HCT116 (cell line): Measurements from ENCODE around the gene GJB1. TPM values are rescaled to one million over a fixed set of nuclear protein-coding genes. Genes with fewer than 3 reads are reported as not detected.
A peak's percentile ranks its signal among the peaks of the same experiment; 100 is the strongest.

Experiments used
- ATAC-seq: fragments of 200-7000 bp; cut with Tn5 transposase; 2 replicates; pipeline ENCODE4 v1.9.1; 2020; ENCODE audit warnings: mild to moderate bottlenecking, moderate library complexity
- BruUV-seq: library from RNA; stranded (reverse); fragments of 400-500 nt; replicated peaks from 2 replicates; lab custom pipeline; 2021; lab: Mats Ljungman, UMichigan
- CTCF ChIA-PET: fragments of 300-600 bp; sonication (Branson Sonifier 250); formaldehyde crosslinking; loops from one replicate; lab custom pipeline; 2021; ENCODE audit warnings: antibody characterized with exemption; lab: Charles Lee
- POLR2A ChIA-PET: fragments of 300-600, 350-600 bp; sonication (Branson Sonifier 250); formaldehyde crosslinking; loops from one replicate; lab custom pipeline; 2021; ENCODE audit warnings: antibody characterized with exemption; lab: Charles Lee
- RAD21 ChIA-PET, 2 experiments: fragments of 300-600 bp; sonication (Branson Sonifier 250); formaldehyde crosslinking; loops; one replicate each; lab custom pipeline; 2023; ENCODE audit warnings: low total read pairs in 2 of 2; ENCODE audit not compliant: uncharacterized antibody in 2 of 2, unreplicated experiment in 2 of 2, low non-redundant PET in 1 of 2; lab: Charles Lee
- DNase-seq: peaks from one replicate; pipeline ENCODE4 v3.0.0-alpha.2; 2010; ENCODE audit warnings: low read depth, low spot score
- H2AFZ ChIP-seq: fragments of 200-600 bp; shearing (Covaris generic), sonication (generic); 2 replicates; pipeline ENCODE4 v1.6.1; 2017; ENCODE audit warnings: low read depth, mixed run types, mixed read lengths, antibody characterized with exemption, low read length; ENCODE audit not compliant: poor library complexity, severe bottlenecking
- H3K27ac ChIP-seq: 2 replicates; pipeline ENCODE4 v1.5.1; 2012; ENCODE audit warnings: low read depth, low read length
- H3K27me3 ChIP-seq: fragments of 200-600 bp; sonication (generic); 2 replicates; pipeline ENCODE4 v1.6.1; 2016; ENCODE audit warnings: mixed run types, low read length, mixed read lengths; ENCODE audit not compliant: insufficient read depth
- H3K36me3 ChIP-seq, 2 experiments: fragments of 200-500 bp in 1 of 2; fragments of 200-600 bp in 1 of 2; sonication (Bioruptor generic) in 1 of 2; sonication (generic) in 1 of 2; 2 replicates each; pipeline versions ENCODE4 v1.5.1 to v1.6.1; 2014 to 2016; ENCODE audit warnings: low read length in 2 of 2, inconsistent platforms in 1 of 2, mixed read lengths in 1 of 2, mixed run types in 1 of 2; ENCODE audit not compliant: insufficient read depth in 2 of 2, control insufficient read depth in 1 of 2
- H3K4me1 ChIP-seq, 2 experiments: fragments of 200-600 bp in 1 of 2; sonication (generic) in 1 of 2; 2 replicates each; pipeline versions ENCODE4 v1.5.1 to v1.6.1; 2012 to 2017; ENCODE audit warnings: low read length in 2 of 2, inconsistent platforms in 1 of 2, mild to moderate bottlenecking in 1 of 2, mixed read lengths in 1 of 2, mixed run types in 1 of 2, moderate library complexity in 1 of 2; ENCODE audit not compliant: insufficient read depth in 2 of 2, control insufficient read depth in 1 of 2
- H3K4me2 ChIP-seq: fragments of 200-600 bp; sonication (generic); 2 replicates; pipeline ENCODE4 v1.6.1; 2017; ENCODE audit warnings: mixed run types, low read length, mixed read lengths
- H3K4me3 ChIP-seq, 2 experiments: fragments of 200-600 bp in 1 of 2; sonication (generic) in 1 of 2; replicated peaks in 1 of 2; 2 replicates each; pipeline ENCODE4 v1.5.1; 2011 to 2016; ENCODE audit warnings: low read length in 2 of 2, control low read depth in 1 of 2, low read depth in 1 of 2, mild to moderate bottlenecking in 1 of 2, mixed read lengths in 1 of 2, mixed run types in 1 of 2
- H3K79me2 ChIP-seq: fragments of 200-600 bp; sonication (generic); 2 replicates; pipeline ENCODE4 v1.6.1; 2017; ENCODE audit warnings: mild to moderate bottlenecking, mixed run types, low read length, moderate library complexity, mixed read lengths; ENCODE audit not compliant: insufficient read depth
- H3K9ac ChIP-seq: fragments of 200-600 bp; sonication (generic); 2 replicates; pipeline ENCODE4 v1.6.1; 2016; ENCODE audit warnings: low read length, mixed read lengths
- H3K9me2 ChIP-seq: fragments of 200-600 bp; sonication (generic), shearing (Covaris generic); 2 replicates; pipeline ENCODE4 v1.6.1; 2017; ENCODE audit warnings: mixed run types, mild to moderate bottlenecking, moderate library complexity; ENCODE audit not compliant: insufficient read depth
- H3K9me3 ChIP-seq, 2 experiments: fragments of 200-500 bp in 1 of 2; fragments of 200-600 bp in 1 of 2; sonication (Bioruptor generic) in 1 of 2; sonication (generic) in 1 of 2; 2 replicates each; pipeline ENCODE4 v1.6.1; 2014 to 2017; ENCODE audit warnings: low read length in 2 of 2, mixed read lengths in 2 of 2, inconsistent platforms in 1 of 2, low read depth in 1 of 2, mild to moderate bottlenecking in 1 of 2, mixed run types in 1 of 2, moderate library complexity in 1 of 2; ENCODE audit not compliant: control insufficient read depth in 1 of 2, insufficient read depth in 1 of 2
- H4K20me1 ChIP-seq: fragments of 200-600 bp; sonication (generic), shearing (Covaris generic); 2 replicates; pipeline ENCODE4 v1.6.1; 2017; ENCODE audit warnings: mixed run types, mild to moderate bottlenecking, moderate library complexity; ENCODE audit not compliant: insufficient read depth
- ATF3 ChIP-seq: IDR thresholded peaks from 2 replicates; pipeline ENCODE4 v1.6.1; 2012
- CBX3 ChIP-seq: IDR thresholded peaks from 2 replicates; pipeline ENCODE4 v1.6.1; 2012; ENCODE audit warnings: low read depth
- CEBPB ChIP-seq: IDR thresholded peaks from 2 replicates; pipeline ENCODE4 v1.6.1; 2012; ENCODE audit warnings: low read depth
- CTCF ChIP-seq, 3 experiments: fragments of 200-600 bp in 1 of 3; sonication (generic) in 1 of 3; IDR thresholded peaks in 2 of 3; conservative IDR thresholded peaks in 1 of 3; 2 replicates each; pipeline ENCODE4 v1.5.1; 2012 to 2017; ENCODE audit warnings: low read depth in 2 of 3, low read length in 2 of 3, antibody characterized with exemption in 1 of 3, borderline replicate concordance in 1 of 3, control low read depth in 1 of 3, mild to moderate bottlenecking in 1 of 3, mixed read lengths in 1 of 3, mixed run types in 1 of 3, moderate library complexity in 1 of 3; ENCODE audit not compliant: insufficient read depth in 1 of 3
- ELF1 ChIP-seq: IDR thresholded peaks from 2 replicates; pipeline ENCODE4 v1.6.1; 2012; ENCODE audit warnings: low read depth, borderline replicate concordance
- EZH2phosphoT487 ChIP-seq: fragments of 200-600 bp; IDR thresholded peaks from 2 replicates; pipeline ENCODE4 v1.6.1; 2018; ENCODE audit warnings: antibody characterized with exemption, borderline replicate concordance
- FOSL1 ChIP-seq: IDR thresholded peaks from 2 replicates; pipeline ENCODE4 v1.6.1; 2012; ENCODE audit warnings: low read depth
- JUND ChIP-seq: IDR thresholded peaks from 2 replicates; pipeline ENCODE4 v1.6.1; 2012
- MAX ChIP-seq: IDR thresholded peaks from 2 replicates; pipeline ENCODE4 v1.6.1; 2012
- POLR2A ChIP-seq: IDR thresholded peaks from 2 replicates; pipeline ENCODE4 v1.7.0; 2011; ENCODE audit warnings: borderline replicate concordance; ENCODE audit not compliant: insufficient read depth, insufficient read length; ENCODE audit errors: extremely low read depth
- POLR2AphosphoS5 ChIP-seq: IDR thresholded peaks from 2 replicates; pipeline ENCODE4 v1.6.1; 2011; ENCODE audit warnings: mild to moderate bottlenecking, low read depth, low read length, moderate library complexity
- RAD21 ChIP-seq: IDR thresholded peaks from 2 replicates; pipeline ENCODE4 v1.6.1; 2012; ENCODE audit warnings: low read depth, mild to moderate bottlenecking
- REST ChIP-seq: IDR thresholded peaks from 2 replicates; pipeline ENCODE4 v1.6.1; 2012; ENCODE audit warnings: low read depth
- SIN3A ChIP-seq: IDR thresholded peaks from 2 replicates; pipeline ENCODE4 v1.6.1; 2012; ENCODE audit warnings: low read depth
- SP1 ChIP-seq: IDR thresholded peaks from 2 replicates; pipeline ENCODE4 v1.6.1; 2012; ENCODE audit warnings: low read depth
- SRF ChIP-seq: IDR thresholded peaks from 2 replicates; pipeline ENCODE4 v1.6.1; 2012; ENCODE audit warnings: low read depth
- TCF7L2 ChIP-seq: IDR thresholded peaks from 2 replicates; pipeline ENCODE4 v1.7.0; 2011; ENCODE audit warnings: borderline replicate concordance, inconsistent platforms; ENCODE audit not compliant: insufficient read depth, insufficient read length; ENCODE audit errors: extremely low read depth
- YY1 ChIP-seq: IDR thresholded peaks from 2 replicates; pipeline ENCODE4 v1.6.1; 2011; ENCODE audit warnings: low read length, low read depth, moderate library complexity, mild to moderate bottlenecking; ENCODE audit not compliant: insufficient replicate concordance; ENCODE audit errors: extremely low read depth
- ZFX ChIP-seq: fragments of 450-650 bp; IDR thresholded peaks from 2 replicates; pipeline ENCODE4 v1.6.1; 2017
- ZNF274 ChIP-seq: fragments of 200-500 bp; sonication (Bioruptor generic); IDR thresholded peaks from 2 replicates; pipeline ENCODE4 v1.6.1; 2014; ENCODE audit warnings: mild to moderate bottlenecking, low read depth, low read length, inconsistent platforms
- intact Hi-C: fragments of 100-400 bp; cut with micrococcal nuclease; formaldehyde crosslinking; loops from 2 replicates; pipeline ENCODE4 v1.10.0; 2022
- total RNA-seq: library from RNA; stranded (reverse); gene quantifications from one replicate; pipeline ENCODE4 v1.2.1, GENCODE V29; 2021; ENCODE audit not compliant: unreplicated experiment

Gene GJB1
- total RNA-seq, 1 experiment from 2014 or later, result not detected

GRCh38 chrX:71181910-71182799 is 40.9 kb upstream of the GJB1 start:
- H4K20me1 ChIP-seq, result no peaks in the 10 kb centered on the region
- peak overlapping the region; percentile 40 to 60 for H3K4me3 ChIP-seq
- no peaks in the 10 kb centered on the region for H3K79me2 ChIP-seq
- no peak overlapping the region for H2AFZ ChIP-seq
- H3K4me1 ChIP-seq, result peaks cover 3 to 18% of the 10 kb centered on the region in 2 experiments; a peak in 3 of 4 replicates
- no peaks in the 10 kb centered on the region for H3K9me3 ChIP-seq
- peak overlapping the region; percentile 79 for H3K9ac ChIP-seq
- POLR2A ChIA-PET, result interaction anchor here (0.8 to 1.4 kb wide), 3 partner anchors 63 to 184 kb away, joined by 3 to 7 read pairs (median 5); partner anchors contain the start of genes MED12, NONO and TAF1
- no peaks in the 10 kb centered on the region for H3K9me2 ChIP-seq
- no peaks in the 10 kb centered on the region for H3K36me3 ChIP-seq
- peak; percentile 93 for DNase-seq
- ATAC-seq, result peak; percentile 91
- intact Hi-C loops, result no loop called here
- RAD21 ChIA-PET, result no interaction called here
- peak overlapping the region; percentile 87 for H3K4me2 ChIP-seq
- CTCF ChIA-PET, result no interaction called here
- no peaks in the 10 kb centered on the region for H3K27me3 ChIP-seq
- BruUV-seq, result TSS peak; percentile 46
- H3K27ac ChIP-seq, result peak overlapping the region; percentile 59
- TF ChIP-seq ATF3 (no peak), ELF1 (peak; percentile 20; the same call in 1 of the 2 replicates), MAX (peak; percentile 93), ZNF274 (no peak), EZH2phosphoT487 (no peak), SRF (peak; percentile 69), POLR2A (no peak), JUND (peak; percentile 79), FOSL1 (peak; percentile 71), SP1 (peak; percentile 80), CTCF (IDR thresholded peaks at IDR 0.05 in 2 of 3, conservative IDR thresholded peaks at IDR 0.05 in 1 of 3; ENCODE audit: borderline replicate concordance in 1 of 3, insufficient read depth in 1 of 3, low read depth in 2 of 3, low read length in 2 of 3) (no peak), TCF7L2 (no peak), ZFX (no peak), SIN3A (peak; percentile 39; the same call in 1 of the 2 replicates), REST (no peak), POLR2AphosphoS5 (peak; percentile 89), RAD21 (no peak), CEBPB (peak; percentile 60), CBX3 (peak; percentile 71; the same call in 1 of the 2 replicates), YY1 (peak; percentile 78)
